ENCODE data around the gene NUDT4. TPM values are rescaled to one million over a fixed set of nuclear protein-coding genes. Genes with fewer than 3 reads are reported as not detected.

The NUDT4 gene
- total RNA-seq, 1 donor from 2014 or later = 52.2 TPM

DNA sequence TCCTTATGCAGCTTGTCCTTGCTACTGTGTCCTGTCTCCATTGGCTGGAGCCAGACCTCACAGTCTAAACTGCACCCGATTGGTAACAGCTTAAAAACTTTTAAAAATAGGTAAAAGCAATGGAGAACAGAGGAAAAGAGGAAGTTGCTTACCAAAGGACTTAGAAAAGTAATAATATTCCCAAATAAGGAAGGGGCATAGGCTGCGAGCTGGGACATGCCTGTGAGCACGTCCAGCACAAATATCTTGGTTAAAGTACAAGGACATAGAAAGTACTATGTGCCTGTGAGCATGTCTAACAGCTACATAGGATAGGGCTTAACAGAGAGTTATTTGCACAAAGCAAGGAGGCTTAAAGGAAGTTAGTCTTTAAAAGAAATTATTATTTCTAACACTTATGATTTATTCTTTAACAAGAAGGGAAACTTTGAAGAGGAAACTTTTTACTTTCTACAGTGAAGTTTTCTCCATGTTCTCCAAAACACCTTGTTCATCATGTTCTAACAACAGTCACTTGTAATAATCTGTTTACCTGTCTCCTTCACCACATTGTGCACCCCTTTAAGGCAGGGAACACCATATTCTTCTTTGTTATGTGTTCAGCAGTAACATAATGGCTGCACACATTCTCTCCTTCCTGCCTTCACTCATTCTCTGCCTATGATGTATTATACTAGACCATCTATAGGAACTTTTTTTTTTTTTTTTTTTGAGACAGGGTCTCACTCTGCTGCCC lies 73.9 kb downstream of the NUDT4 start:
- Histone ChIP-seq H3K4me1 (no peaks in the 10 kb centered on the region), H3K9me3 (no peaks in the 10 kb centered on the region), H3K36me3 (no peaks in the 10 kb centered on the region), H3K4me3 (no peak overlapping the region), H3K27me3 (no peaks in the 10 kb centered on the region), H3K27ac (no peak overlapping the region)
- no peak for ATAC-seq
- intact Hi-C loops (cut with DNase I) = no loop called here
- TF ChIP-seq, protein P1, sequence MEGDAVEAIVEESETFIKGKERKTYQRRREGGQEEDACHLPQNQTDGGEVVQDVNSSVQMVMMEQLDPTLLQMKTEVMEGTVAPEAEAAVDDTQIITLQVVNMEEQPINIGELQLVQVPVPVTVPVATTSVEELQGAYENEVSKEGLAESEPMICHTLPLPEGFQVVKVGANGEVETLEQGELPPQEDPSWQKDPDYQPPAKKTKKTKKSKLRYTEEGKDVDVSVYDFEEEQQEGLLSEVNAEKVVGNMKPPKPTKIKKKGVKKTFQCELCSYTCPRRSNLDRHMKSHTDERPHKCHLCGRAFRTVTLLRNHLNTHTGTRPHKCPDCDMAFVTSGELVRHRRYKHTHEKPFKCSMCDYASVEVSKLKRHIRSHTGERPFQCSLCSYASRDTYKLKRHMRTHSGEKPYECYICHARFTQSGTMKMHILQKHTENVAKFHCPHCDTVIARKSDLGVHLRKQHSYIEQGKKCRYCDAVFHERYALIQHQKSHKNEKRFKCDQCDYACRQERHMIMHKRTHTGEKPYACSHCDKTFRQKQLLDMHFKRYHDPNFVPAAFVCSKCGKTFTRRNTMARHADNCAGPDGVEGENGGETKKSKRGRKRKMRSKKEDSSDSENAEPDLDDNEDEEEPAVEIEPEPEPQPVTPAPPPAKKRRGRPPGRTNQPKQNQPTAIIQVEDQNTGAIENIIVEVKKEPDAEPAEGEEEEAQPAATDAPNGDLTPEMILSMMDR (IDR thresholded peaks at IDR 0.05) = no peak
- no peak for DNase-seq

DNA sequence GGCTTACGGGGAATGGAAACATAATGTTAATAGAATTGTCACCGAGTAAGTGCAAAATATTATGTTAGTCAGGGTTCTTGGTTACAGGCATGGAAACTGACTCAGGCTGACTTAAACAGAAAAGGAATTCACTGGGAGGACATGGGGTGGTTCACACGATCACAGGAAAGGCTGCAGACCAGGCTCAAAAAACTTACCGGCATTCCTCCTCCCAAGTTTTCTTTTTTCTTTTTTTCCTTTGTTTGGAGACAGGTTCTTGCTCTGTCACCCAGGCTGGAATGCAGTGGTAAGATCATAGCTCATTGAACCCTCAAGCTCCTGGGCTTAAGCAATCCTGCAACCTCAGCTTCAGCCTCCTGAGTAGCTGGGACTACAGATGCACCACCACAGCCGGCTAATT lies 75.9 kb downstream of the NUDT4 start:
- intact Hi-C loops (cut with DNase I) = no loop called here
- H3K4me1 ChIP-seq = no peaks in the 10 kb centered on the region
- ATAC-seq = no peak

DNA sequence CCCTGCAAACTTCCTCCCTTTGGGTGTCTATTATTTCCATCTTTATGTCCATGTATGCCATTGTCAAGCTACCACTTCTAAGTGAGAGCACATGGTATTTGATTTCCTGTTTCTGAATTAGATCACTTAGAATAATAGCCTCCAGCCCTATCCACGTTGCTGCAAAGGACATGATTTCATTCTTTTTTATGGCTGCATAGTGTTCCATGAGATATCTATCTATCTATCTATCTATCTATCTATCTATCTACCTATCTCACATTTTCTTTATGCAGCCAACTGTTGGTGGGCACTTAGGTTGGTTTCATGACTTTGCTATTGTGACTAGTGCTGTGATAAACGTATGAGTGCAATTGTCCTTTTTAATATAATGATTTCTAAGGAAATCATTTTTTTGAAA lies 78.4 kb downstream of the NUDT4 start:
- intact Hi-C loops (cut with DNase I) = no loop called here
- H3K27me3 ChIP-seq = no peaks in the 10 kb centered on the region
- no peaks in the 10 kb centered on the region for H3K4me1 ChIP-seq
- no peaks in the 10 kb centered on the region for H3K36me3 ChIP-seq
- TF ChIP-seq, protein P1 (IDR thresholded peaks at IDR 0.05) = no peak
- no peak overlapping the region for H3K27ac ChIP-seq
- no peak overlapping the region for H3K4me3 ChIP-seq
- no peak for DNase-seq
- no peaks in the 10 kb centered on the region for H3K9me3 ChIP-seq
- ATAC-seq = no peak

More for the DNA sequence above, 75.9 kb downstream of the NUDT4 start:
- H3K4me3 ChIP-seq = no peak overlapping the region
- DNase-seq = no peak
- no peaks in the 10 kb centered on the region for H3K36me3 ChIP-seq
- no peaks in the 10 kb centered on the region for H3K9me3 ChIP-seq
- TF ChIP-seq, protein P1 (IDR thresholded peaks at IDR 0.05) = no peak
- no peaks in the 10 kb centered on the region for H3K27me3 ChIP-seq
- H3K27ac ChIP-seq = no peak overlapping the region

Other genes starting within 250 kb of the NUDT4 start
- 65.9 TPM for gene UBE2N, start 64.0 kb downstream of the NUDT4 start, total RNA-seq
- 49.4 TPM for gene MRPL42, start 89.6 kb downstream of the NUDT4 start, total RNA-seq
- gene SOCS2, start 194.8 kb downstream of the NUDT4 start, total RNA-seq = 23.8 TPM

Measured in upper lobe of right lung (tissue), 1 donor.